Stomach smooth muscle (tissue), 2 donors: Measurements from ENCODE around the gene DIS3L2.
"Not testable (repeated sequence)": the region's sequence is repeated elsewhere in the genome, so short reads cannot be mapped to it uniquely, and the experiment has no call there.

Source experiments
- H3K27ac ChIP-seq: one replicate; pipeline ENCODE4 v1.7.0; 2013; ENCODE audit warnings: mild to moderate bottlenecking, low read length, inconsistent platforms
- H3K27me3 ChIP-seq, 2 donors: one replicate each; pipeline ENCODE4 v1.7.0; 2013; ENCODE audit warnings: low read length in 2 of 2; ENCODE audit not compliant: insufficient read depth in 2 of 2, control insufficient read depth in 1 of 2
- H3K36me3 ChIP-seq, 2 donors: one replicate each; pipeline ENCODE4 v1.7.0; 2013; ENCODE audit warnings: low read length in 2 of 2; ENCODE audit not compliant: control insufficient read depth in 2 of 2, insufficient read depth in 2 of 2
- H3K4me1 ChIP-seq: one replicate; pipeline ENCODE4 v1.7.0; 2013; ENCODE audit warnings: low read length; ENCODE audit not compliant: control insufficient read depth, insufficient read depth
- H3K4me3 ChIP-seq, 2 donors: one replicate each; pipeline ENCODE4 v1.7.0; 2013; ENCODE audit warnings: low read length in 2 of 2
- H3K9ac ChIP-seq, 2 donors: one replicate each; pipeline ENCODE4 v1.7.0; 2013; ENCODE audit warnings: low read length in 2 of 2, mild to moderate bottlenecking in 1 of 2
- H3K9me3 ChIP-seq, 2 donors: one replicate each; pipeline ENCODE4 v1.7.0; 2013; ENCODE audit warnings: low read length in 2 of 2; ENCODE audit not compliant: control insufficient read depth in 2 of 2
- donor health status: healthy.
- donor health status: Pancreatic carcinoma.

Gene DIS3L2

GRCh38 chr2:232350804-232351685 lies 389.5 kb downstream of the DIS3L2 start:
- Histone ChIP-seq H3K9ac (no peak overlapping the region), H3K36me3 (no peaks in the 10 kb centered on the region), H3K9me3 (peaks cover 0 to 5% of the 10 kb centered on the region in 2 donors), H3K27me3 (peaks cover 43 to 44% of the 10 kb centered on the region in 2 donors), H3K4me1 (peaks cover 15% of the 10 kb centered on the region), H3K27ac (no peak overlapping the region), H3K4me3 (no peak overlapping the region)

- Histone ChIP-seq H3K27me3 (peaks cover 43 to 44% of the 10 kb centered on the region in 2 donors), H3K4me3 (no peak overlapping the region)
Measured at GRCh38 chr2:232351686-232352510, 390.4 kb downstream of the DIS3L2 start.

GRCh38 chr2:232352511-232353091 lies 391.1 kb downstream of the DIS3L2 start:
- Histone ChIP-seq H3K27me3 (peaks cover 43 to 44% of the 10 kb centered on the region in 2 donors), H3K4me1 (peaks cover 15% of the 10 kb centered on the region), H3K9ac (no peak overlapping the region), H3K4me3 (no peak overlapping the region), H3K9me3 (peaks cover 0 to under 1% of the 10 kb centered on the region in 2 donors), H3K27ac (no peak overlapping the region), H3K36me3 (no peaks in the 10 kb centered on the region)

More at GRCh38 chr2:232351686-232352510, 390.4 kb downstream of the DIS3L2 start:
- Histone ChIP-seq H3K27ac (no peak overlapping the region), H3K9ac (no peak overlapping the region), H3K9me3 (peaks cover 0 to 5% of the 10 kb centered on the region in 2 donors), H3K4me1 (peaks cover 15% of the 10 kb centered on the region), H3K36me3 (no peaks in the 10 kb centered on the region)

GRCh38 chr2:232353096-232353495 lies 391.6 kb downstream of the DIS3L2 start:
- no peak overlapping the region for H3K4me3 ChIP-seq
- no peak overlapping the region for H3K27ac ChIP-seq
- peaks cover 43 to 44% of the 10 kb centered on the region in 2 donors for H3K27me3 ChIP-seq
- no peak overlapping the region for H3K9ac ChIP-seq
- no peaks in the 10 kb centered on the region for H3K36me3 ChIP-seq
- peaks cover 15% of the 10 kb centered on the region for H3K4me1 ChIP-seq
- H3K9me3 ChIP-seq = no peaks in the 10 kb centered on the region

- Histone ChIP-seq H3K36me3 (no peaks in the 10 kb centered on the region), H3K4me1 (peaks cover 15% of the 10 kb centered on the region), H3K9me3 (no peaks in the 10 kb centered on the region), H3K9ac (no peak overlapping the region), H3K4me3 (no peak overlapping the region), H3K27ac (no peak overlapping the region), H3K27me3 (peaks cover 43 to 44% of the 10 kb centered on the region in 2 donors)
Measured at GRCh38 chr2:232353660-232354059, 392.1 kb downstream of the DIS3L2 start.

- H3K36me3 ChIP-seq = no peaks in the 10 kb centered on the region
- peaks cover 43 to 44% of the 10 kb centered on the region in 2 donors for H3K27me3 ChIP-seq
- no peaks in the 10 kb centered on the region for H3K9me3 ChIP-seq
- no peak overlapping the region for H3K27ac ChIP-seq
- H3K9ac ChIP-seq = no peak overlapping the region
- peaks cover 15% of the 10 kb centered on the region for H3K4me1 ChIP-seq
- H3K4me3 ChIP-seq = no peak overlapping the region
Measured at GRCh38 chr2:232354069-232354468, 392.6 kb downstream of the DIS3L2 start.

GRCh38 chr2:232361646-232362045 lies 400.1 kb downstream of the DIS3L2 start:
- Histone ChIP-seq H3K4me3 (no peak overlapping the region), H3K4me1 (no peaks in the 10 kb centered on the region), H3K27ac (no peak overlapping the region), H3K36me3 (no peaks in the 10 kb centered on the region), H3K9me3 (peaks cover 0 to 2% of the 10 kb centered on the region in 2 donors), H3K9ac (no peak overlapping the region), H3K27me3 (no peaks in the 10 kb centered on the region)

- H3K9ac ChIP-seq = no peak overlapping the region
Measured at GRCh38 chr2:232362174-232362900, 400.8 kb downstream of the DIS3L2 start.

GRCh38 chr2:232363064-232363783 lies 401.7 kb downstream of the DIS3L2 start:
- not testable (repeated sequence) for H3K4me3 ChIP-seq, H3K36me3 ChIP-seq, H3K27ac ChIP-seq, H3K9me3 ChIP-seq, H3K27me3 ChIP-seq, H3K4me1 ChIP-seq, H3K9ac ChIP-seq

More at GRCh38 chr2:232362174-232362900, 400.8 kb downstream of the DIS3L2 start:
- H3K27me3 ChIP-seq = no peaks in the 10 kb centered on the region
- H3K4me1 ChIP-seq = no peaks in the 10 kb centered on the region
- H3K9me3 ChIP-seq = peaks cover 0 to 2% of the 10 kb centered on the region in 2 donors
- H3K4me3 ChIP-seq = no peak overlapping the region
- no peaks in the 10 kb centered on the region for H3K36me3 ChIP-seq
- no peak overlapping the region for H3K27ac ChIP-seq
